Colonic mucosa (tissue), 4 donors: ENCODE results near the gene XIRP2. TPM values are rescaled to one million over a fixed set of nuclear protein-coding genes. Genes with fewer than 3 reads are reported as not detected.

Source experiments
- DNase-seq: peaks from one replicate; pipeline ENCODE4 v3.0.0-alpha.2; 2020
- H3K27ac ChIP-seq: fragments of 200-600 bp; one replicate; pipeline ENCODE4 v1.8.0; 2021
- H3K27me3 ChIP-seq: fragments of 200-600 bp; one replicate; pipeline ENCODE4 v1.8.0; 2021
- H3K36me3 ChIP-seq: fragments of 200-600 bp; one replicate; pipeline ENCODE4 v1.8.0; 2021
- H3K4me1 ChIP-seq: fragments of 200-600 bp; one replicate; pipeline ENCODE4 v1.8.0; 2021; ENCODE audit warnings: mild to moderate bottlenecking
- H3K4me3 ChIP-seq: fragments of 200-600 bp; one replicate; pipeline ENCODE4 v1.8.0; 2021
- H3K9ac ChIP-seq, 2 donors: one replicate each; pipeline ENCODE4 v1.7.0; 2013; ENCODE audit warnings: control low read depth in 2 of 2, low read depth in 2 of 2, low read length in 2 of 2
- H3K9me3 ChIP-seq: fragments of 200-600 bp; one replicate; pipeline ENCODE4 v1.8.0; 2021
- CTCF ChIP-seq: fragments of 200-600 bp; IDR thresholded peaks from one replicate; pipeline ENCODE4 v1.8.0; 2022; ENCODE audit warnings: antibody characterized with exemption, mild to moderate bottlenecking
- intact Hi-C: fragments of 100-400 bp; cut with DNase I; formaldehyde crosslinking; loops from one replicate; pipeline ENCODE4 v1.14.1; 2022
- total RNA-seq, 2 donors: library from RNA; stranded (reverse); fragmentation: NEBNext Ultra II Directional in 1 of 2; extraction: Animal tissue kit (Norgen Biotek cat#: 25700) in 1 of 2; gene quantifications; one replicate each; pipeline ENCODE4 v1.2.1, GENCODE V29; 2021
- donor health status: healthy.
- donor health status: DM: no; HTN: no; CAD: no.
- donor health status: DM: no; HTN: no; CAD: no.

Gene XIRP2
- total RNA-seq, 2 donors from 2014 or later, result 0.13 TPM; not detected in 1

- Histone ChIP-seq H3K9me3 (no peaks in the 10 kb centered on the region), H3K4me3 (no peak overlapping the region), H3K36me3 (no peaks in the 10 kb centered on the region), H3K9ac (no peak overlapping the region), H3K27ac (no peak overlapping the region), H3K27me3 (no peaks in the 10 kb centered on the region), H3K4me1 (no peaks in the 10 kb centered on the region)
- TF ChIP-seq CTCF, result no peak
- DNase-seq, result no peak
- intact Hi-C loops, result no loop called here
These were observed 25.7 kb upstream of the XIRP2 start for GRCh38 chr2:166862468-166863132.

- TF ChIP-seq CTCF, result no peak
- no peak overlapping the region for H3K27ac ChIP-seq
These were observed 20.3 kb upstream of the XIRP2 start for GRCh38 chr2:166867874-166868514.

GRCh38 chr2:166870346-166870745, 17.9 kb upstream of the XIRP2 start:
- no peak for DNase-seq
- Histone ChIP-seq H3K27me3 (no peaks in the 10 kb centered on the region), H3K9me3 (no peaks in the 10 kb centered on the region), H3K36me3 (no peaks in the 10 kb centered on the region), H3K4me1 (no peaks in the 10 kb centered on the region), H3K4me3 (no peak overlapping the region), H3K27ac (no peak overlapping the region), H3K9ac (no peak overlapping the region)
- intact Hi-C loops, result no loop called here
- TF ChIP-seq CTCF, result no peak

More at GRCh38 chr2:166867874-166868514, 20.3 kb upstream of the XIRP2 start:
- H3K27me3 ChIP-seq, result no peaks in the 10 kb centered on the region
- DNase-seq, result no peak
- H3K36me3 ChIP-seq, result no peaks in the 10 kb centered on the region
- intact Hi-C loops, result no loop called here
- no peak overlapping the region for H3K4me3 ChIP-seq
- no peak overlapping the region for H3K9ac ChIP-seq
- H3K4me1 ChIP-seq, result no peaks in the 10 kb centered on the region
- H3K9me3 ChIP-seq, result no peaks in the 10 kb centered on the region

- Histone ChIP-seq H3K9me3 (no peaks in the 10 kb centered on the region), H3K9ac (no peak overlapping the region), H3K27me3 (no peaks in the 10 kb centered on the region), H3K27ac (no peak overlapping the region), H3K36me3 (no peaks in the 10 kb centered on the region), H3K4me1 (no peaks in the 10 kb centered on the region), H3K4me3 (no peak overlapping the region)
- DNase-seq, result no peak
- intact Hi-C loops, result no loop called here
- no peak for TF ChIP-seq CTCF
These were observed 7.1 kb upstream of the XIRP2 start for GRCh38 chr2:166881177-166881576.

GRCh38 chr2:166882851-166883250, 5.4 kb upstream of the XIRP2 start:
- Histone ChIP-seq H3K9me3 (no peaks in the 10 kb centered on the region), H3K27ac (no peak overlapping the region), H3K9ac (no peak overlapping the region), H3K27me3 (no peaks in the 10 kb centered on the region), H3K4me3 (no peak overlapping the region), H3K4me1 (no peaks in the 10 kb centered on the region), H3K36me3 (no peaks in the 10 kb centered on the region)
- no peak for TF ChIP-seq CTCF
- intact Hi-C loops, result no loop called here
- no peak for DNase-seq
